Brain microvascular endothelial cell (primary cell): Measurements from ENCODE around the gene LRRC31.

Experiments used
- DNase-seq: peaks from one replicate; pipeline ENCODE4 v3.0.0-alpha.2; 2020
- H3K27ac ChIP-seq: fragments of 250-450 bp; sonication (Bioruptor Pico); 2 replicates; pipeline ENCODE4 v1.5.1; 2020; ENCODE audit warnings: mild to moderate bottlenecking, moderate library complexity
- H3K27me3 ChIP-seq: fragments of 250-450 bp; sonication (Bioruptor Pico); replicated peaks from 2 replicates; pipeline ENCODE4 v1.5.1; 2020; ENCODE audit warnings: mild to moderate bottlenecking
- H3K36me3 ChIP-seq: fragments of 250-450 bp; sonication (Bioruptor Pico); replicated peaks from 2 replicates; pipeline ENCODE4 v1.5.1; 2020; ENCODE audit warnings: mild to moderate bottlenecking
- H3K4me3 ChIP-seq: 2 replicates; pipeline ENCODE4 v1.5.1; 2011; ENCODE audit warnings: low read depth, mild to moderate bottlenecking, control low read depth, low read length, moderate library complexity
- CTCF ChIP-seq: IDR thresholded peaks from 2 replicates; pipeline ENCODE4 v1.5.1; 2011; ENCODE audit warnings: low read depth, mild to moderate bottlenecking, moderate library complexity, low read length, control low read depth, inconsistent platforms; ENCODE audit errors: missing control alignments
- in situ Hi-C: cut with HindIII; loops from 2 replicates; pipeline ENCODE4 v1.10.0; 2017; ENCODE audit warnings: low sequenced_read_pairs, low pct_ligation_motif_present

Gene LRRC31

GRCh38 chr3:169886671-169887070 lies 16.9 kb upstream of the LRRC31 start:
- no peak for TF ChIP-seq CTCF
- Histone ChIP-seq H3K27me3 (no peaks in the 10 kb centered on the region), H3K4me3 (no peak overlapping the region), H3K27ac (no peak overlapping the region), H3K36me3 (no peaks in the 10 kb centered on the region)
- no peak for DNase-seq
- in situ Hi-C loops: no loop called here

- in situ Hi-C loops: no loop called here
These were observed 11.0 kb upstream of the LRRC31 start for GRCh38 chr3:169880576-169881250.

GRCh38 chr3:169879845-169880575 lies 10.3 kb upstream of the LRRC31 start:
- in situ Hi-C loops: no loop called here
- TF ChIP-seq CTCF: no peak
- Histone ChIP-seq H3K36me3 (no peaks in the 10 kb centered on the region), H3K27ac (no peak overlapping the region), H3K4me3 (no peak overlapping the region), H3K27me3 (no peaks in the 10 kb centered on the region)
- DNase-seq: no peak

More at GRCh38 chr3:169880576-169881250, 11.0 kb upstream of the LRRC31 start:
- DNase-seq: no peak
- Histone ChIP-seq H3K4me3 (no peak overlapping the region), H3K36me3 (no peaks in the 10 kb centered on the region), H3K27me3 (no peaks in the 10 kb centered on the region), H3K27ac (no peak overlapping the region)
- TF ChIP-seq CTCF: no peak

GRCh38 chr3:169879013-169879557 lies 9.3 kb upstream of the LRRC31 start:
- in situ Hi-C loops: no loop called here
- no peak for DNase-seq
- H3K27ac ChIP-seq: no peak overlapping the region
- no peak for TF ChIP-seq CTCF
- H3K4me3 ChIP-seq: no peak overlapping the region
- no peaks in the 10 kb centered on the region for H3K36me3 ChIP-seq
- no peaks in the 10 kb centered on the region for H3K27me3 ChIP-seq

GRCh38 chr3:169871129-169871886 lies 1.6 kb upstream of the LRRC31 start:
- Histone ChIP-seq H3K36me3 (no peaks in the 10 kb centered on the region), H3K27ac (no peak overlapping the region), H3K4me3 (no peak overlapping the region), H3K27me3 (no peaks in the 10 kb centered on the region)
- in situ Hi-C loops: no loop called here
- TF ChIP-seq CTCF: no peak
- no peak for DNase-seq
